MCF 10A (cell line): ENCODE measurements around the gene TMCC2. TPM values are rescaled to one million over a fixed set of nuclear protein-coding genes. Genes with fewer than 3 reads are reported as not detected.

Experiments
- BruUV-seq: library from RNA; stranded (reverse); fragments of 400-500 nt; replicated peaks from 2 replicates; lab custom pipeline; 2021; lab: Mats Ljungman, UMichigan
- CTCF ChIA-PET: fragments of 300-600 bp; sonication (Branson Sonifier 250); formaldehyde crosslinking; extraction: SDS; loops from one replicate; lab custom pipeline; 2021; ENCODE audit warnings: antibody characterized with exemption, inconsistent platforms; lab: Yijun Ruan, JAX
- POLR2A ChIA-PET: fragments of 300-600, 350-650 bp; sonication (Branson Sonifier 250); formaldehyde crosslinking; extraction: SDS; loops from one replicate; lab custom pipeline; 2020; ENCODE audit warnings: antibody characterized with exemption, inconsistent platforms; lab: Yijun Ruan, JAX
- DNase-seq: peaks from one replicate; pipeline ENCODE4 v3.0.0-alpha.2; 2018; ENCODE audit not compliant: unreplicated experiment
- H3K27ac Mint-ChIP-seq: one replicate; pipeline ENCODE4 v1.8.0; 2022; ENCODE audit warnings: mild to moderate bottlenecking, low read depth, mixed read lengths; ENCODE audit not compliant: unreplicated experiment
- H3K27me3 Mint-ChIP-seq: one replicate; pipeline ENCODE4 v1.8.0; 2022; ENCODE audit warnings: mixed read lengths; ENCODE audit not compliant: insufficient read depth, unreplicated experiment
- H3K36me3 Mint-ChIP-seq: one replicate; pipeline ENCODE4 v1.8.0; 2022; ENCODE audit warnings: mild to moderate bottlenecking, moderate library complexity, mixed read lengths; ENCODE audit not compliant: insufficient read depth, unreplicated experiment
- H3K4me1 Mint-ChIP-seq: one replicate; pipeline ENCODE4 v1.8.0; 2022; ENCODE audit warnings: mixed read lengths; ENCODE audit not compliant: insufficient read depth, unreplicated experiment
- H3K4me3 Mint-ChIP-seq: one replicate; pipeline ENCODE4 v1.8.0; 2022; ENCODE audit warnings: mild to moderate bottlenecking, moderate library complexity, mixed read lengths; ENCODE audit not compliant: unreplicated experiment
- H3K9me3 Mint-ChIP-seq: one replicate; pipeline ENCODE4 v1.8.0; 2022; ENCODE audit warnings: mixed read lengths; ENCODE audit not compliant: unreplicated experiment
- intact Hi-C: fragments of 100-400 bp; cut with micrococcal nuclease; formaldehyde crosslinking; loops from 2 replicates; pipeline ENCODE4 v1.14.1; 2022
- total RNA-seq: library from RNA; stranded (reverse); gene quantifications from 2 replicates; pipeline ENCODE4 v1.2.3, GENCODE V29; 2022
- TF ChIP-seq, protein P1 (sequence below): fragments of 200-600 bp; IDR thresholded peaks from one replicate; pipeline ENCODE4 v1.8.0; 2022; ENCODE audit warnings: antibody characterized with exemption, mild to moderate bottlenecking; ENCODE audit not compliant: unreplicated experiment

Gene TMCC2
- total RNA-seq, 1 experiment from 2014 or later, result 0.79 TPM

- DNase-seq, result no peak
- intact Hi-C loops, result no loop called here
- POLR2A ChIA-PET, result interaction anchor here (0.7 to 2.2 kb wide), 3 partner anchors 14 to 36 kb away, joined by 3 to 8 read pairs (median 5); partner anchors contain the start of gene DSTYK
- Mint-ChIP-seq H3K4me1 (no peaks in the 10 kb centered on the region), H3K4me3 (no peak overlapping the region), H3K27ac (no peak overlapping the region), H3K9me3 (no peaks in the 10 kb centered on the region), H3K27me3 (peaks cover 15% of the 10 kb centered on the region), H3K36me3 (no peaks in the 10 kb centered on the region)
- TF ChIP-seq, protein P1, sequence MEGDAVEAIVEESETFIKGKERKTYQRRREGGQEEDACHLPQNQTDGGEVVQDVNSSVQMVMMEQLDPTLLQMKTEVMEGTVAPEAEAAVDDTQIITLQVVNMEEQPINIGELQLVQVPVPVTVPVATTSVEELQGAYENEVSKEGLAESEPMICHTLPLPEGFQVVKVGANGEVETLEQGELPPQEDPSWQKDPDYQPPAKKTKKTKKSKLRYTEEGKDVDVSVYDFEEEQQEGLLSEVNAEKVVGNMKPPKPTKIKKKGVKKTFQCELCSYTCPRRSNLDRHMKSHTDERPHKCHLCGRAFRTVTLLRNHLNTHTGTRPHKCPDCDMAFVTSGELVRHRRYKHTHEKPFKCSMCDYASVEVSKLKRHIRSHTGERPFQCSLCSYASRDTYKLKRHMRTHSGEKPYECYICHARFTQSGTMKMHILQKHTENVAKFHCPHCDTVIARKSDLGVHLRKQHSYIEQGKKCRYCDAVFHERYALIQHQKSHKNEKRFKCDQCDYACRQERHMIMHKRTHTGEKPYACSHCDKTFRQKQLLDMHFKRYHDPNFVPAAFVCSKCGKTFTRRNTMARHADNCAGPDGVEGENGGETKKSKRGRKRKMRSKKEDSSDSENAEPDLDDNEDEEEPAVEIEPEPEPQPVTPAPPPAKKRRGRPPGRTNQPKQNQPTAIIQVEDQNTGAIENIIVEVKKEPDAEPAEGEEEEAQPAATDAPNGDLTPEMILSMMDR, result no peak
- BruUV-seq, result no TSS peak
- CTCF ChIA-PET, result interaction anchor here (0.6 to 13.6 kb wide), 8 partner anchors 9 to 1840 kb away, joined by 3 to 205 read pairs (median 4); no protein-coding TSS in a partner anchor
Measured at GRCh38 chr1:205240118-205240517, 12.4 kb downstream of the TMCC2 start.

GRCh38 chr1:205240569-205240968 is 12.8 kb downstream of the TMCC2 start:
- TF ChIP-seq, protein P1, result no peak
- H3K4me3 Mint-ChIP-seq, result no peak overlapping the region
- no peak overlapping the region for H3K27ac Mint-ChIP-seq
- no peaks in the 10 kb centered on the region for H3K4me1 Mint-ChIP-seq
- intact Hi-C loops, result no loop called here
- ChIA-PET CTCF (interaction anchor here (0.6 to 13.6 kb wide), 7 partner anchors 9 to 1839 kb away, joined by 3 to 205 read pairs (median 6); no protein-coding TSS in a partner anchor), POLR2A (interaction anchor here (2.2 kb wide), 1 partner anchor 14 kb away, joined by 8 read pairs; no protein-coding TSS in a partner anchor)
- no peaks in the 10 kb centered on the region for H3K9me3 Mint-ChIP-seq
- no TSS peak for BruUV-seq
- DNase-seq, result no peak
- no peaks in the 10 kb centered on the region for H3K36me3 Mint-ChIP-seq
- H3K27me3 Mint-ChIP-seq, result peaks cover 15% of the 10 kb centered on the region

- DNase-seq, result no peak
- intact Hi-C loops, result no loop called here
- Mint-ChIP-seq H3K27ac (no peak overlapping the region), H3K27me3 (peaks cover 15% of the 10 kb centered on the region), H3K9me3 (no peaks in the 10 kb centered on the region), H3K4me3 (no peak overlapping the region), H3K36me3 (no peaks in the 10 kb centered on the region), H3K4me1 (no peaks in the 10 kb centered on the region)
- ChIA-PET POLR2A (interaction anchor here (1.9 to 2.2 kb wide), 2 partner anchors 10 to 13 kb away, joined by 8 read pairs; no protein-coding TSS in a partner anchor), CTCF (interaction anchor here (0.5 to 13.6 kb wide), 4 partner anchors 12 to 435 kb away, joined by 3 to 205 read pairs (median 24); no protein-coding TSS in a partner anchor)
- no TSS peak for BruUV-seq
- TF ChIP-seq, protein P1, result no peak
Measured at GRCh38 chr1:205241366-205242030, 13.8 kb downstream of the TMCC2 start.
